Thoracic aorta (tissue), 2 donors: Measurements from ENCODE around the gene SEC61A1. TPM values are rescaled to one million over a fixed set of nuclear protein-coding genes. Genes with fewer than 3 reads are reported as not detected.

ENCODE experiments used
- ATAC-seq: fragments of 150-250 bp; one replicate; pipeline ENCODE4 v1.8.0; 2017; ENCODE audit warnings: low read depth; ENCODE audit not compliant: insufficient number of reproducible peaks, low FRiP score
- DNase-seq: peaks from one replicate; pipeline ENCODE4 v3.0.0-alpha.2; 2020; ENCODE audit warnings: low spot score
- H3K27ac ChIP-seq, 2 donors: fragments of 200-600 bp; sonication (generic); 1 replicate in 1 of 2; 2 replicates in 1 of 2; pipeline ENCODE4 v1.5.1; 2016; ENCODE audit warnings: mild to moderate bottlenecking in 2 of 2, moderate library complexity in 2 of 2
- H3K27me3 ChIP-seq: fragments of 200-600 bp; sonication (generic); replicated peaks from 2 replicates; pipeline ENCODE4 v1.6.0; 2016; ENCODE audit warnings: mild to moderate bottlenecking; ENCODE audit not compliant: insufficient read depth
- H3K36me3 ChIP-seq: fragments of 200-600 bp; sonication (generic); one replicate; pipeline ENCODE4 v1.5.1; 2016
- H3K4me1 ChIP-seq, 2 donors: fragments of 200-600 bp; sonication (generic); 1 replicate in 1 of 2; 2 replicates in 1 of 2; pipeline versions ENCODE4 v1.5.1 to v1.6.0; 2016; ENCODE audit warnings: low read depth in 2 of 2, mild to moderate bottlenecking in 1 of 2; ENCODE audit not compliant: control insufficient read depth in 1 of 2
- H3K4me3 ChIP-seq: fragments of 200-600 bp; sonication (generic); 2 replicates; pipeline ENCODE4 v1.5.1; 2016; ENCODE audit warnings: mild to moderate bottlenecking
- H3K9me3 ChIP-seq: fragments of 200-600 bp; sonication (generic); 2 replicates; pipeline ENCODE4 v1.5.1; 2016
- total RNA-seq, 2 donors: library from RNA; depleted of rRNA; stranded (reverse); fragments of >200 nt; gene quantifications; one replicate each; pipeline versions ENCODE4 v1.1.0 to v1.2.3, GENCODE V29; 2016
- TF ChIP-seq, protein P1 (sequence below): fragments of 200-600 bp; sonication (generic); IDR thresholded peaks from one replicate; pipeline ENCODE4 v1.5.1; 2019; ENCODE audit warnings: antibody characterized with exemption

The SEC61A1 gene
- total RNA-seq, 2 donors from 2014 or later = 149 to 182 TPM

DNA sequence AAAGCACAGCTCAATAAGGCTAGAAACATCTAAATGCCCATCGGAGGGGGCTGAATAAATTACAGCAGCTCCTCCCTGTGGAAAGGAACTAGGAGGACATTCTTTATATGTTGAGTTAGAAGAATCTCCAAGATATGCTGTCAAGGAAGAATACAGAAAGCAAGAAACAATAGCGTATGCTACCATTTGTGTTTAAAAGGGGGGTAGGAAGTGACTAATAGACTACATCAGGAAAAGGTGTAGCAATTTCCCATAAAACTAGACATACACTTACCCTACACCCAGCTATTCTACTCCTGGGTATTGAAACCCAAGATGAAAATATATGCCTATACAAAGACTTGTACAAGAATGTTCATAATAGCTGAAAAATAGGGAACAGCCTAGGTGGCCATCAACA lies 21.6 kb downstream of the SEC61A1 start:
- Histone ChIP-seq H3K27ac (no peak overlapping the region), H3K4me3 (no peak overlapping the region), H3K9me3 (no peaks in the 10 kb centered on the region), H3K36me3 (peaks cover 30% of the 10 kb centered on the region), H3K27me3 (no peaks in the 10 kb centered on the region), H3K4me1 (peaks cover 10 to 21% of the 10 kb centered on the region in 2 donors)
- TF ChIP-seq, protein P1, sequence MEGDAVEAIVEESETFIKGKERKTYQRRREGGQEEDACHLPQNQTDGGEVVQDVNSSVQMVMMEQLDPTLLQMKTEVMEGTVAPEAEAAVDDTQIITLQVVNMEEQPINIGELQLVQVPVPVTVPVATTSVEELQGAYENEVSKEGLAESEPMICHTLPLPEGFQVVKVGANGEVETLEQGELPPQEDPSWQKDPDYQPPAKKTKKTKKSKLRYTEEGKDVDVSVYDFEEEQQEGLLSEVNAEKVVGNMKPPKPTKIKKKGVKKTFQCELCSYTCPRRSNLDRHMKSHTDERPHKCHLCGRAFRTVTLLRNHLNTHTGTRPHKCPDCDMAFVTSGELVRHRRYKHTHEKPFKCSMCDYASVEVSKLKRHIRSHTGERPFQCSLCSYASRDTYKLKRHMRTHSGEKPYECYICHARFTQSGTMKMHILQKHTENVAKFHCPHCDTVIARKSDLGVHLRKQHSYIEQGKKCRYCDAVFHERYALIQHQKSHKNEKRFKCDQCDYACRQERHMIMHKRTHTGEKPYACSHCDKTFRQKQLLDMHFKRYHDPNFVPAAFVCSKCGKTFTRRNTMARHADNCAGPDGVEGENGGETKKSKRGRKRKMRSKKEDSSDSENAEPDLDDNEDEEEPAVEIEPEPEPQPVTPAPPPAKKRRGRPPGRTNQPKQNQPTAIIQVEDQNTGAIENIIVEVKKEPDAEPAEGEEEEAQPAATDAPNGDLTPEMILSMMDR = no peak
- no peak for ATAC-seq
- no peak for DNase-seq

DNA sequence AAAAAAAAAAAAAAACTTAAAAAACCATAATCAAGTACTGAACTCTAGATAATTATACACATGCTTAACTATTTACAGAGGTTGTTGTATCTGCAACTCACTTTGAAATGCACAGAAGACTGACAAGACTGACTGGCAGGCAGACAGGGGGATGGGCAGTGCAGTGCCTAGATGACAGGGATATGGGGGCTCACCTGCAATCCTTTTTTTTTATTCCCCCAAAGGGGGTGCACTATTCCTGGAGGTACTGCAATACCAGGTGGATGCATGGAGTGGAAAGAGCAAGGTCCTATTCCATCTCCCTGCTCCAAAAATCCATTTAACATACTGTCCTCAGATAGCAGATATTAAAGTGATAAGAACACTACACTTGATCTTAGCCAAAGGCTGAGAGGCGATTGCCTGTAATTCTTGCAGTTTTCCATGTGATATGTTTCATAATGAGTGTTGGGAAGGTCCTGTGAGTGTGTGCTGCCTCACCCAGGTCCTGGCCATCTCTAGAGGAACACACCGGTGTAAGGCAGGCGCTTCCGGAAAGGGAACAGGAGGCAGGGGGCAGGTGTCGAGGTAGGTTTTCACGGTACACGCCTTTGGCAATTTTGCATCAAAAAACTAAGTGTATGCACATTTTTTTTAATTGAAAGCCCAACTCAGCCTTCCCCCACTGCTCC lies 22.7 kb downstream of the SEC61A1 start:
- TF ChIP-seq, protein P1 = no peak
- Histone ChIP-seq H3K9me3 (no peaks in the 10 kb centered on the region), H3K27me3 (no peaks in the 10 kb centered on the region), H3K27ac (peak overlapping the region in 1 of 2 donors; percentile 44), H3K4me1 (peaks cover 10 to 21% of the 10 kb centered on the region in 2 donors), H3K4me3 (peak overlapping the region; percentile 86), H3K36me3 (peaks cover 20% of the 10 kb centered on the region)
- DNase-seq = no peak
- no peak for ATAC-seq

DNA sequence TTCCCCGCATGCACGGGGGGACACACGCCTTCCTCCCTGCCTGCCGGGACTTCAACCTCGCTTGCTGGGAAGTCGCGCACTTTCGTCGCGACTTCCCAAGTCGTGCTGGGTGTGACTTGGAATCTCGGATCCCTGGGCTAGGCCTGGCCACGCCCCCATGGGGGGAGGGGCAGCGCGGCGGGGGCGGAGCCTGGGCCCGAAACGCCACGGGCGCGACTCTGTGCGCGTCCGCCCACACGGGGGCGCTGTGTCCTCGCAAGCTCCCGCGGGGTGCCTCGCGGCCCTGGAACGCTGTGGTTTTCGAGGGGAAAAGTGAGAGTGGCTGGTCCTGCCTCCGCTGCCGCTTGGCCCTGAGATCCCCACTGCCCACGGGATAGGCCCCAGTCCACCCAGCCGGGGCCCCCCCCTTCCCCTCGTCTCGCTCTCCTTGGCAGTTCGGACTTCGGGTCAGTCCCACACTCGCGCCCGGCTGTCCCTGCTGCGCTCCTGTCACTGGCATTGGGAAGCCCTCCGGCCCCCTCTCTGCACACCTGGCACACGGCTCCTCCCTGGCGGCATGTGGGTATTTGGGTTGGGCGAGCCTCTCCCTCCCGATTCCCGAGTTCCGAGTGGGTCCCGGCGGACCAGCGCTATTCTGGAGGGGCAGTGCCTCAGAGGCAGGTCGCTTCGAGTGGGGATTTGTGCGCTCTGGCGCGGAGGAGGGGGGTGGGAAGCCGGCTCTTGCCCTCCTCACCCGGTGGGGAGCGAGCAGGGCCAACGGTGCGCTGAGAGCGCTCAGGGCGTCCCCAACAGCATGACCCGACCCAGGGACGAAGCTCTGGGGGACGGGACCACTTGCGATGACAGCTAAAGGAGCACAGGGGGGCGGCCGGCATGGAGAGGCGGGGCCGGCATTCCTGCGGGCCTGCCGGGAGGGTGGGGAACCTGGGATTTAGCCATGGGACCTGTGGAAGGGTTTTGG lies 23.6 kb downstream of the SEC61A1 start:
- peak; percentile 76 for ATAC-seq
- TF ChIP-seq, protein P1 = peak; percentile 99
- no peaks in the 10 kb centered on the region for H3K9me3 ChIP-seq
- H3K4me1 ChIP-seq = peaks cover 10 to 21% of the 10 kb centered on the region in 2 donors
- peak overlapping the region; percentile 86 for H3K4me3 ChIP-seq
- no peaks in the 10 kb centered on the region for H3K27me3 ChIP-seq
- H3K27ac ChIP-seq = peak overlapping the region in 1 of 2 donors; percentile 44
- H3K36me3 ChIP-seq = peaks cover 12% of the 10 kb centered on the region
- no peak for DNase-seq

DNA sequence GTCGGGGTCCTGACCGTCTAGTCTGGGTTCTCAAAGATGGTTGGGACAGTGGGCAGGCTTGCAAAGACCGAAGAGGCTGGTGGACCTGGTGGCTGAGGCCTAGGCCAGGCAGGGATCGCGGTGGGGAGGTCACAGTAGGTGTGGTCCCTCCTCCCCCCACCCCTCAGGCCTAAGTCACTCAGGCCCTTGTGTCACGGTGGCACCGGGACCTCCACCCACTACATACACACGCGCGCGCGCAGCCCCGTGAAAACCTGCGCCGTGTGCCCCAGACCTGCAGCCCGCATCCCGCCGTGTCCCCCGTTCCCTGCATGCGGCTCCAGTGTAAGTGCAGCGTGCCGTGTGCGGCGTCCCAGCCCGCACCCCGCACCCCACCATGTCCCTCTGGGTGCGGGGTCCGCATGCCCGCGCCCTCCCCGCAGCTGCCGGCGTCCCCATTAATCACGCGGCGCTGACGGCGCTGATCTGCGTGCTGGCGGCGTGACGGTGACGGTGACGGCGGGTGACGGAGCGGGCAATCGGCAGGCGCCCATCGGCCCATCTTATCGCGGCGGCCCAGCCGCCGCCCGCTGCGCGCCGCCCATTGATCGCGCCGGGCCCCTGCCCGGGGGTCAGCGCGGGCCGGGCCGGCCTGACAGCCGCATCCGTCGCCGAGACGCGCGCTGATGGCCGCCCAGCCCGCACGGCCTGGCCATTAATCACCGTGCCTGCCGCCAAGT lies 24.4 kb downstream of the SEC61A1 start:
- TF ChIP-seq, protein P1 = no peak
- H3K36me3 ChIP-seq = peaks cover 5% of the 10 kb centered on the region
- H3K27me3 ChIP-seq = no peaks in the 10 kb centered on the region
- no peak for DNase-seq
- no peak for ATAC-seq
- no peak overlapping the region for H3K27ac ChIP-seq
- H3K4me3 ChIP-seq = peak overlapping the region; percentile 86
- H3K9me3 ChIP-seq = no peaks in the 10 kb centered on the region
- H3K4me1 ChIP-seq = peaks cover 10 to 21% of the 10 kb centered on the region in 2 donors
